Central memory CD8-positive, alpha-beta T cell (primary cell): ENCODE results near the gene ABCD3.
"Not testable (repeated sequence)": the region's sequence is repeated elsewhere in the genome, so short reads cannot be mapped to it uniquely, and the experiment has no call there.

Experiments
- ATAC-seq: fragments of 150-1000 bp; cut with Tn5 transposase; replicated peaks from 2 replicates; pipeline ENCODE4 v1.10.0; 2022; ENCODE audit warnings: mild to moderate bottlenecking, moderate FRiP score, moderate number of reproducible peaks; ENCODE audit not compliant: poor library complexity, severe bottlenecking; ENCODE audit errors: extremely low read depth
- DNase-seq, 2 donors: peaks; one replicate each; pipeline ENCODE4 v3.0.0; 2021; ENCODE audit warnings: low spot score in 2 of 2
- H3K27ac Mint-ChIP-seq: one replicate; pipeline ENCODE4 v1.8.0; 2022; ENCODE audit warnings: low read depth, mild to moderate bottlenecking, moderate library complexity, mixed read lengths
- H3K27me3 Mint-ChIP-seq: one replicate; pipeline ENCODE4 v1.8.0; 2022; ENCODE audit warnings: mixed read lengths
- H3K36me3 Mint-ChIP-seq: one replicate; pipeline ENCODE4 v1.8.0; 2022; ENCODE audit warnings: mild to moderate bottlenecking, moderate library complexity, mixed read lengths; ENCODE audit not compliant: insufficient read depth
- H3K4me1 Mint-ChIP-seq: one replicate; pipeline ENCODE4 v1.8.0; 2022; ENCODE audit warnings: mixed read lengths
- H3K4me3 Mint-ChIP-seq: one replicate; pipeline ENCODE4 v1.8.0; 2022; ENCODE audit warnings: mild to moderate bottlenecking, moderate library complexity, mixed read lengths
- H3K9me3 Mint-ChIP-seq: one replicate; pipeline ENCODE4 v1.8.0; 2022; ENCODE audit warnings: mixed read lengths

ABCD3 gene

GRCh38 chr1:94553323-94553730 is 135.1 kb downstream of the ABCD3 start:
- ATAC-seq (no peak), DNase-seq (no peak)
- H3K27me3 Mint-ChIP-seq, result peaks cover 34% of the 10 kb centered on the region
- H3K9me3 Mint-ChIP-seq, result no peaks in the 10 kb centered on the region
- H3K4me1 Mint-ChIP-seq, result no peaks in the 10 kb centered on the region
- no peak overlapping the region for H3K4me3 Mint-ChIP-seq
- no peaks in the 10 kb centered on the region for H3K36me3 Mint-ChIP-seq
- H3K27ac Mint-ChIP-seq, result no peak overlapping the region

GRCh38 chr1:94553931-94554330 is 135.7 kb downstream of the ABCD3 start:
- no peaks in the 10 kb centered on the region for H3K36me3 Mint-ChIP-seq
- no peak overlapping the region for H3K27ac Mint-ChIP-seq
- no peak overlapping the region for H3K4me3 Mint-ChIP-seq
- no peaks in the 10 kb centered on the region for H3K9me3 Mint-ChIP-seq
- peaks cover 40% of the 10 kb centered on the region for H3K27me3 Mint-ChIP-seq
- no peaks in the 10 kb centered on the region for H3K4me1 Mint-ChIP-seq
- DNase-seq (no peak), ATAC-seq (no peak)

- DNase-seq, result no peak
- no peaks in the 10 kb centered on the region for H3K9me3 Mint-ChIP-seq
These were observed 136.4 kb downstream of the ABCD3 start for GRCh38 chr1:94554580-94554979.

GRCh38 chr1:94555091-94555490 is 136.9 kb downstream of the ABCD3 start:
- no peak for DNase-seq
- Mint-ChIP-seq H3K4me1 (no peaks in the 10 kb centered on the region), H3K4me3 (no peak overlapping the region)

More at GRCh38 chr1:94554580-94554979, 136.4 kb downstream of the ABCD3 start:
- ATAC-seq, result no peak
- H3K4me1 Mint-ChIP-seq, result no peaks in the 10 kb centered on the region
- H3K4me3 Mint-ChIP-seq, result no peak overlapping the region
- H3K27ac Mint-ChIP-seq, result no peak overlapping the region
- H3K36me3 Mint-ChIP-seq, result no peaks in the 10 kb centered on the region
- peaks cover 40% of the 10 kb centered on the region for H3K27me3 Mint-ChIP-seq

GRCh38 chr1:94559921-94560320 is 141.7 kb downstream of the ABCD3 start:
- H3K4me1 Mint-ChIP-seq, result no peaks in the 10 kb centered on the region
- H3K36me3 Mint-ChIP-seq, result no peaks in the 10 kb centered on the region
- no peak for DNase-seq
- H3K4me3 Mint-ChIP-seq, result no peak overlapping the region
- ATAC-seq, result no peak
- peaks cover 5% of the 10 kb centered on the region for H3K9me3 Mint-ChIP-seq
- peaks cover 34% of the 10 kb centered on the region for H3K27me3 Mint-ChIP-seq
- no peak overlapping the region for H3K27ac Mint-ChIP-seq

More at GRCh38 chr1:94555091-94555490, 136.9 kb downstream of the ABCD3 start:
- Mint-ChIP-seq H3K27ac (no peak overlapping the region), H3K36me3 (no peaks in the 10 kb centered on the region), H3K9me3 (no peaks in the 10 kb centered on the region), H3K27me3 (peaks cover 35% of the 10 kb centered on the region)
- no peak for ATAC-seq

GRCh38 chr1:94560333-94560732 is 142.1 kb downstream of the ABCD3 start:
- no peak for DNase-seq

GRCh38 chr1:94562519-94563260 is 144.5 kb downstream of the ABCD3 start:
- peaks cover 31% of the 10 kb centered on the region for H3K27me3 Mint-ChIP-seq
- ATAC-seq (no peak), DNase-seq (no peak)
- no peaks in the 10 kb centered on the region for H3K4me1 Mint-ChIP-seq
- no peak overlapping the region for H3K4me3 Mint-ChIP-seq
- H3K36me3 Mint-ChIP-seq, result no peaks in the 10 kb centered on the region
- no peak overlapping the region for H3K27ac Mint-ChIP-seq
- H3K9me3 Mint-ChIP-seq, result peaks cover 5% of the 10 kb centered on the region

More at GRCh38 chr1:94560333-94560732, 142.1 kb downstream of the ABCD3 start:
- no peaks in the 10 kb centered on the region for H3K4me1 Mint-ChIP-seq
- peaks cover 34% of the 10 kb centered on the region for H3K27me3 Mint-ChIP-seq
- H3K27ac Mint-ChIP-seq, result no peak overlapping the region
- no peak for ATAC-seq
- H3K4me3 Mint-ChIP-seq, result no peak overlapping the region
- H3K9me3 Mint-ChIP-seq, result peaks cover 5% of the 10 kb centered on the region
- no peaks in the 10 kb centered on the region for H3K36me3 Mint-ChIP-seq

- Mint-ChIP-seq H3K4me3 (no peak overlapping the region), H3K36me3 (no peaks in the 10 kb centered on the region), H3K9me3 (peaks cover 6% of the 10 kb centered on the region), H3K4me1 (no peaks in the 10 kb centered on the region), H3K27ac (no peak overlapping the region), H3K27me3 (peaks cover 22% of the 10 kb centered on the region)
- ATAC-seq (no peak), DNase-seq (no peak)
These were observed 147.7 kb downstream of the ABCD3 start for GRCh38 chr1:94565901-94566300.

GRCh38 chr1:94566436-94566835 is 148.2 kb downstream of the ABCD3 start:
- H3K9me3 Mint-ChIP-seq, H3K4me1 Mint-ChIP-seq, H3K36me3 Mint-ChIP-seq, H3K4me3 Mint-ChIP-seq, H3K27ac Mint-ChIP-seq, ATAC-seq, DNase-seq: not testable (repeated sequence)
- peaks cover 17% of the 10 kb centered on the region for H3K27me3 Mint-ChIP-seq

- ATAC-seq, H3K27ac Mint-ChIP-seq, H3K4me1 Mint-ChIP-seq, DNase-seq, H3K36me3 Mint-ChIP-seq, H3K4me3 Mint-ChIP-seq: not testable (repeated sequence)
- H3K27me3 Mint-ChIP-seq, result peaks cover 12% of the 10 kb centered on the region
- peaks cover 20% of the 10 kb centered on the region for H3K9me3 Mint-ChIP-seq
These were observed 149.9 kb downstream of the ABCD3 start for GRCh38 chr1:94567975-94568607.
